ENCODE results near the gene NLGN4Y.

DNA sequence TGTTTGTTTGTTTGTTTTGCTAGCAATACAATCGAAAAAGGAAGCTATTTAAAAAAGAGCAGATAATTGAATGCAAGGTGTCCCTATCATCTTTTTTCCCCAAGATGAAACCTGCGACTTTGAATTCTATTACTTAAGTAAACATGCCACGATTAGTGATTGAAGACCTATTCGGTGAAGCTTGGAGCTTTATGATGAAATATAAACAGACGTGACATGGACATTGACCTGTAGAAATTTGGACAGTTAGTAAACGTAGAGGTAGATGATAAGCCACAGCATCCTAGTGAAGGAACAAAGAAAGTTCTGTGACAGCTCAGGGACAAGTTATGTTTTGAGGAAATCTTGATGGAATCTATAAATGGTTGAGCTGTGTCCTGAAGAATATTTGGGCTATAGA, 103.9 kb downstream of the NLGN4Y start:
- TF ChIP-seq U2AF1 (optimal IDR thresholded peaks at IDR 0.05; ENCODE audit: low read depth, low read length) (no peak), FOXM1 (CRISPR knock-in tag; IDR thresholded peaks at IDR 0.05) (no peak), FOXA1 (IDR thresholded peaks at IDR 0.05) (no peak), FOXA1 (CRISPR knock-in tag; IDR thresholded peaks at IDR 0.05) (peak; percentile 75), ZNF720 (CRISPR knock-in tag; IDR thresholded peaks at IDR 0.05) (no peak), SUZ12 (IDR thresholded peaks at IDR 0.05; ENCODE audit: low read depth, low read length) (no peak), JUN (CRISPR knock-in tag; IDR thresholded peaks at IDR 0.05) (no peak), GTF2F1 (IDR thresholded peaks at IDR 0.05; ENCODE audit: low read length) (no peak)
- TF ChIP-seq, protein P1, sequence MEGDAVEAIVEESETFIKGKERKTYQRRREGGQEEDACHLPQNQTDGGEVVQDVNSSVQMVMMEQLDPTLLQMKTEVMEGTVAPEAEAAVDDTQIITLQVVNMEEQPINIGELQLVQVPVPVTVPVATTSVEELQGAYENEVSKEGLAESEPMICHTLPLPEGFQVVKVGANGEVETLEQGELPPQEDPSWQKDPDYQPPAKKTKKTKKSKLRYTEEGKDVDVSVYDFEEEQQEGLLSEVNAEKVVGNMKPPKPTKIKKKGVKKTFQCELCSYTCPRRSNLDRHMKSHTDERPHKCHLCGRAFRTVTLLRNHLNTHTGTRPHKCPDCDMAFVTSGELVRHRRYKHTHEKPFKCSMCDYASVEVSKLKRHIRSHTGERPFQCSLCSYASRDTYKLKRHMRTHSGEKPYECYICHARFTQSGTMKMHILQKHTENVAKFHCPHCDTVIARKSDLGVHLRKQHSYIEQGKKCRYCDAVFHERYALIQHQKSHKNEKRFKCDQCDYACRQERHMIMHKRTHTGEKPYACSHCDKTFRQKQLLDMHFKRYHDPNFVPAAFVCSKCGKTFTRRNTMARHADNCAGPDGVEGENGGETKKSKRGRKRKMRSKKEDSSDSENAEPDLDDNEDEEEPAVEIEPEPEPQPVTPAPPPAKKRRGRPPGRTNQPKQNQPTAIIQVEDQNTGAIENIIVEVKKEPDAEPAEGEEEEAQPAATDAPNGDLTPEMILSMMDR (CRISPR knock-in tag; IDR thresholded peaks at IDR 0.05), result no peak
- TF ChIP-seq, protein P2, sequence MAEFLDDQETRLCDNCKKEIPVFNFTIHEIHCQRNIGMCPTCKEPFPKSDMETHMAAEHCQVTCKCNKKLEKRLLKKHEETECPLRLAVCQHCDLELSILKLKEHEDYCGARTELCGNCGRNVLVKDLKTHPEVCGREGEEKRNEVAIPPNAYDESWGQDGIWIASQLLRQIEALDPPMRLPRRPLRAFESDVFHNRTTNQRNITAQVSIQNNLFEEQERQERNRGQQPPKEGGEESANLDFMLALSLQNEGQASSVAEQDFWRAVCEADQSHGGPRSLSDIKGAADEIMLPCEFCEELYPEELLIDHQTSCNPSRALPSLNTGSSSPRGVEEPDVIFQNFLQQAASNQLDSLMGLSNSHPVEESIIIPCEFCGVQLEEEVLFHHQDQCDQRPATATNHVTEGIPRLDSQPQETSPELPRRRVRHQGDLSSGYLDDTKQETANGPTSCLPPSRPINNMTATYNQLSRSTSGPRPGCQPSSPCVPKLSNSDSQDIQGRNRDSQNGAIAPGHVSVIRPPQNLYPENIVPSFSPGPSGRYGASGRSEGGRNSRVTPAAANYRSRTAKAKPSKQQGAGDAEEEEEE (CRISPR knock-in tag; IDR thresholded peaks at IDR 0.05; ENCODE audit: borderline replicate concordance), result no peak

Data from HepG2 (cell line).